Upper lobe of right lung (tissue), 1 donor: Measurements from ENCODE around the gene AFP. TPM values are rescaled to one million over a fixed set of nuclear protein-coding genes. Genes with fewer than 3 reads are reported as not detected.

Experiments used
- ATAC-seq: fragments of 200-7000 bp; cut with Tn5 transposase; one replicate; pipeline ENCODE4 v1.9.1; 2020; ENCODE audit warnings: mild to moderate bottlenecking, moderate library complexity
- DNase-seq: peaks from one replicate; pipeline ENCODE4 v3.0.0-alpha.2; 2020
- H3K27ac ChIP-seq: fragments of 200-600 bp; one replicate; pipeline ENCODE4 v1.8.0; 2022
- H3K27me3 ChIP-seq: fragments of 200-600 bp; one replicate; pipeline ENCODE4 v1.8.0; 2022; ENCODE audit warnings: mild to moderate bottlenecking
- H3K36me3 ChIP-seq: fragments of 200-600 bp; one replicate; pipeline ENCODE4 v1.8.0; 2022
- H3K4me1 ChIP-seq: fragments of 200-600 bp; one replicate; pipeline ENCODE4 v1.8.0; 2022
- H3K4me3 ChIP-seq: fragments of 200-600 bp; one replicate; pipeline ENCODE4 v1.8.0; 2022; ENCODE audit warnings: mild to moderate bottlenecking
- H3K9me3 ChIP-seq: fragments of 200-600 bp; one replicate; pipeline ENCODE4 v1.8.0; 2022
- CTCF ChIP-seq: fragments of 200-600 bp; IDR thresholded peaks from one replicate; pipeline ENCODE4 v1.8.0; 2022; ENCODE audit warnings: antibody characterized with exemption
- intact Hi-C: fragments of 100-400 bp; cut with DNase I; formaldehyde crosslinking; loops from one replicate; pipeline ENCODE4 v1.11.0; 2022
- total RNA-seq: library from RNA; stranded (reverse); fragmentation: NEBNext Ultra II Directional; extraction: Animal tissue kit (Norgen Biotek cat#: 25700); gene quantifications from one replicate; pipeline ENCODE4 v1.2.1, GENCODE V29; 2021
- donor health status: DM: no; HTN: yes; CAD: no; lungs with severe emphysema.

The AFP gene
- total RNA-seq, 1 donor from 2014 or later = not detected

- Histone ChIP-seq H3K4me1 (peaks cover 5% of the 10 kb centered on the region), H3K27ac (no peak overlapping the region), H3K4me3 (no peak overlapping the region), H3K27me3 (no peaks in the 10 kb centered on the region), H3K9me3 (no peaks in the 10 kb centered on the region), H3K36me3 (no peaks in the 10 kb centered on the region)
- ATAC-seq (no peak), DNase-seq (no peak)
- no peak for TF ChIP-seq CTCF
- intact Hi-C loops = no loop called here
Observed at GRCh38 chr4:73505567-73505966, 69.5 kb downstream of the AFP start.

Other genes starting within 250 kb of the AFP start
- gene ANKRD17, start 177.4 kb upstream of the AFP start, total RNA-seq = 61.5 TPM
- 2.9 TPM for gene ALB, start 31.9 kb upstream of the AFP start, total RNA-seq
- not detected for gene AFM, start 45.5 kb downstream of the AFP start, total RNA-seq
- gene RASSF6, start 184.2 kb downstream of the AFP start, total RNA-seq = 3.1 TPM